Muscle of back (tissue), 13 donors: ENCODE results near the gene NTHL1. TPM values are rescaled to one million over a fixed set of nuclear protein-coding genes. Genes with fewer than 3 reads are reported as not detected.
A peak's percentile ranks its signal among the peaks of the same experiment; 100 is the strongest.

Experiments
- DNase-seq, 3 donors: peaks; one replicate each; pipeline versions ENCODE4 v3.0.0 to v3.0.0-alpha.2; 2013
- long read RNA-seq, 9 donors: transcript quantifications; one replicate each; lab custom pipeline, GENCODE V29; 2026
- polyA plus RNA-seq, 10 donors: library from polyadenylated mRNA; unstranded; fragments of 120-200 nt; gene quantifications; one replicate each; pipeline ENCODE4 v1.2.1, GENCODE V29; 2013; ENCODE audit not compliant: insufficient read length in 10 of 10

The NTHL1 gene
- 10 to 100 TPM in 5 of 10 donors, 1 to 10 TPM in 5; 7.4 to 16.9 (median 10.3) TPM for polyA plus RNA-seq
- long read RNA-seq, donor 1, transcript NTHL1-201 (6 exons, 1,067 nt): major isoform, 8 of 35 reads
- long read RNA-seq, donor 1, partial matches to known transcripts: 24 of 35 reads
- long read RNA-seq, donor 1, other reads (novel, unspliced or antisense): 0 of 35 reads
- long read RNA-seq, donor 2, transcript NTHL1-201 (6 exons, 1,067 nt): major isoform, 6 of 8 reads
- long read RNA-seq, donor 2, partial matches to known transcripts: 0 of 8 reads
- long read RNA-seq, donor 2, other reads (novel, unspliced or antisense): 0 of 8 reads
- long read RNA-seq, donor 3: 0 reads
- long read RNA-seq, donor 4, partial matches to known transcripts: 0 of 4 reads
- long read RNA-seq, donor 4, other reads (novel, unspliced or antisense): 0 of 4 reads
- long read RNA-seq, donor 5, transcript NTHL1-201 (6 exons, 1,067 nt): major isoform, 5 of 9 reads
- long read RNA-seq, donor 5, partial matches to known transcripts: 0 of 9 reads
- long read RNA-seq, donor 5, other reads (novel, unspliced or antisense): 0 of 9 reads
- long read RNA-seq, donor 6, partial matches to known transcripts: 18 of 23 reads
- long read RNA-seq, donor 6, other reads (novel, unspliced or antisense): 0 of 23 reads
- long read RNA-seq, donor 7, partial matches to known transcripts: 0 of 4 reads
- long read RNA-seq, donor 7, other reads (novel, unspliced or antisense): 0 of 4 reads
- long read RNA-seq, donor 8, partial matches to known transcripts: 0 of 3 reads
- long read RNA-seq, donor 8, other reads (novel, unspliced or antisense): 0 of 3 reads
- long read RNA-seq, donor 9, partial matches to known transcripts: 0 of 2 reads
- long read RNA-seq, donor 9, other reads (novel, unspliced or antisense): 0 of 2 reads

GRCh38 chr16:2047330-2048115 lies at the start of gene NTHL1, which contains the start of gene TSC2:
TSS of gene NTHL1 (minus strand) at chr16:2047834. CDS start at chr16:2047823, 11 bp downstream.
TSS of gene TSC2 (plus strand) at chr16:2047985. CDS start at chr16:2048616, 631 bp downstream.
- DNase-seq: peak; percentile 94 to 99 (median 97)

DNA sequence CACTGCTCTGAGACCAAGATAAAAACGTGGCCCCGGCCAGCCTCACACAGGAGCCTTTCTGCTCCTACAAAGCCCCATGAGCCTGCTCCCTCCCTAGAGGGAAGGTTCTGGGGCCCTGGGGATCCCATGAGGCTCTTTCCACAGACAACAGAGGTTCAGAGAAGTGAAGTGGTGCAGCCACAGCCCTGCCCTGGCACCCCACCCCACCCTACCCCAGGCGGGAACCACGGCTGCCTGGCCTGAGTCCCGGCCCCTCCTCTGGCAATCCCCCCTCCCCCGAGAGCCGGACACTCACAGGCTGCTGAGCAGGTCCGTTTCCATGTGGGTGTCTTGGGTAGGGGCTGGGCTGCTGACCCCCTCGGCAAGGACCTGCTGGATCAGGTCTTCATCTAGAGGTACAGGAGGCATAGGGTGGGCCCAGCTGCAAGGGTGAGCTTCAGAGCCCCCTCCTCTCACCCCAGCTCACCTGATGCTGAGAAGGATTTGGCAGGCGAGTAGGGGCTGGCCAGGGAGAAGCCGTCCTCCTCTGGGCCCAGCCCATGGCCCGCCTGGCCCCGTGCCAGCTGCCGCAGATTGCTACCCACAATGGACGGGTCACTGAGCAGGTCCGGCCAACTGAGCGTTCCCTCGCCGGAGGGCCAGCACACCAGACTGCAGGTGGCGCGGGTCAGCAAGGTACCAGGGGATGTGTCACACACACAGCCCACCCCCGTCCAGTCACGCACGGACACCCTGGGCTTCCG lies 49.4 kb upstream of the NTHL1 start:
- DNase-seq: no peak

DNA sequence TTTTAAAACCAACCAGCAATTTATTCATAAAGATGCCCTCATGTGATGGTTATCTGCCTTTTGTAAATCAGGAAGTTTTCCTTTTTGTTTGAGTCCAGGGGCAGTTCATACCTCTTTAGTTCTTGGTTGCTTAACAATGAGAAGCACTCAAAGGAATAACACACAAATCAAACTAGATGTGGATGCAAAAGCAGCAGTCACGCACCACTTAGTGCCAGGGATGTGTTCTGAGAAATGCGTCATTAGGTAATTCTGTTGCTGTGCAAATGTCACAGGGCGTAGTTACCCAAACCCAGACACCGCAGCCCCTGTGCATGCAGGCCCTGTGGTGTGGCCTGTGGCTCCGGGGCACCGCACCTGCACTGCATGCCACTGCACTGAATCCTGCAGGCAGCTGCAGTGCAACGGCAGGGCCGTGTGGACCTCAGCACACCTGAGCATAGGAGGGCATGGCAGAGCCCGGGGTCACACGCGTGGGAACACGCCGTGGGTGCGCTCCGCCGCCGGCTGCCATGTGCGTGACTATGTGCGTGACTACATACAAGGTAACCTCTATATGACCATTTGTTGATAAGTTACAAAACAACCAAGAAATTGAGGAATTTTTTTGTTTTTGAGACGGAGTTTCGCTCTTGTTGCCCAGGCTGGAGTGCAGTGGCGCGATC lies 48.4 kb upstream of the NTHL1 start:
- no peak for DNase-seq

DNA sequence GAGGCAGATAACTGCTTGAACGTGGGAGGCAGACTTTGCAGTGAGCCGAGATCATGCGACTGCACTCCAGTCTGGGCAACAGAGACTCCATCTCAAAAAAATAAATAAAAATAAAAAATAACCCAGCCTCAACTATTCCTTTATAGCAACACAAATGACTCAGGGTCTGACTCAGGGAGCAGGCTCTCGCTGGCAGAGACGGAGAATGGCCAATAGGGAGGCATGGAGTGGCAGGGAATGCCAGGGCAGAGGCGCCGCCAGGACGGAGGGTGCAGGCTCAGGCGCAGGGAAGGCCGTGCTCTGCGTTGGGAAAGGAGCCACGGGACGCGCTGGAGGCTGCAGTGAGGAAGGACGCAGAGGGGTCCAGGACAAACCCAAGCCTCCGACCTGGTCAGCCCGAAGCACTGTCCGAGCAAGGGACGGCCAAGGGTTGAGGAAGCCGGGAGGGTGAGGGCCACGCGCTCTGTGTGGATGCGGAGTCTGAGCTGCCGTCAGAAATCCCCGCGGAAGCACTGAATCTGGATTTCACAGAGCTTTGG lies 47.8 kb upstream of the NTHL1 start:
- no peak for DNase-seq

- DNase-seq: no peak
These were observed 46.2 kb upstream of the NTHL1 start for GRCh38 chr16:2093793-2094192.

- DNase-seq: no peak
These were observed 45.2 kb upstream of the NTHL1 start for GRCh38 chr16:2092866-2093265.

- no peak for DNase-seq
These were observed 44.6 kb upstream of the NTHL1 start for GRCh38 chr16:2092256-2092620.

DNA sequence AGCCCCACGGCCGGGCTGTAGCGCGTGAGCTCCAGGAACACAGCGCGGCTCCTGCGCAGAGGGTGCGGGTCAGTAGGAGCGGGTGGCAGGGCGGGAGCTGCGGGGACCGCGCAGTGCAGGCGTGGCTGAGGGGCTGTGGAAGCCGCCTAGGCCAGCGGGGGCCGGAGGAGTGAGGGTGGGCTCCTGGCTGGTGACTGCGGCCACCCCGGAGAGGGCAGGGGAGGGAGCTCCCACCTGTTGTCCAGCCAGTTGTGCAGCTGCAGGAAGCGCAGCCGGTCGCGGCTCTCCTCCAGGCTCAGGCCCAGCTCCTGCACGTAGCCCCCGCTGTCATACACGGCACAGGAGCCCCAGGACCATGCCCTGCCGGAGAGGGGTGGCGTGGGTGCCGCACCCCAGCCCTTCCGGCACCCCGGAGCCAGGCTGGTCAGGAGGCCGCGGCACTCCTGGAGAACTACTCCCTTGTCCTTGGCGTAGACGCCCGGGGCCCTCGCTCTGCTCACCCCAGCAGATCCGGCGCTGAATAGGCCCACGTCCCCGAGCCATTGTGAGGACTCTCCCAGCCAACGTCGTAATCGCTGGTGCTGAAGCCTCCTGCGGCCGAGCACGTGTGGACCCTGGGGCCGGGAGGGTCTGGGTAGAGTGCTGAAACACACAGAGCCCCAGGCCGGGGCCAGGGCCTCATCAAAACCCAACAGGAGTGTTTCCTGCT lies 44.1 kb upstream of the NTHL1 start:
- DNase-seq: peak in 2 of 3 donors; percentile 38 to 83

DNA sequence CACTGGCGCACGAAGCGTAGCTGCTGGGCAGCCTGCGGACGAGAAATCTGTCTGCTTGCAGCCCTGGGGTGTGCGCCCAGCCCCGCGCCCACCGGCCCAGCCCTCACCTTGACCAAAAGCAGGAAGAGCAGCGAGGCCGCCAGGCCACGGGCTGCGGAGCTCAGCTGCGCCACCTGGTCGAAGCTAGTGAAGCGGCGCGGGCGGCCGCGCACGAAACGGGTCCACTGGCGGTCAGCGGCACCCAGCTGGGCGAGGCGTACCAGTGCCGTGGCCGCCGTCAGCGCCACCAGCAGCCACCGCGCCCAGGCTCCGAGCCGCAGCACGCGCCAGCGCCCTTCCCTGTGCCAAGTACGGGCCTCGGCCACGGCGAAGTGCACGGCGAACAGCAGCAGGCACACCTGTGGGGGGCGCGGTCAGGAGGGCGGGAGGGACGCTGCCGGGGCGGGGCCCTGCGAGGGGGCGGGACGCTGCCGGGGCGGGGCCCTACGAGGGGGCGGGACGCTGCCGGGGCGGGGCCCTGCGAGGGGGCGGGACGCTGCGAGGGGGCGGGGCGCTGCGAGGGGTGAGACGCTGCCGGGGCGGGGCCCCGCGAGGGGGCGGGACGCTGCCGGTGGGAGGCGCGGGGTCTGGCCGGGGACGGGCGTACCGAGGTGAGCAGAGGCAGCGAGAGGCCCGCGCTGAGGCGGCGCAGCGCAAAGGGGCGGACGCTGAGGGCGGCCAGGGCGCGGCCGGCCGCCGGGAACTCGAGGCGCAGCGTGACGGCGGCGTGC lies 43.3 kb upstream of the NTHL1 start:
- peak; percentile 62 to 73 (median 67) for DNase-seq

DNA sequence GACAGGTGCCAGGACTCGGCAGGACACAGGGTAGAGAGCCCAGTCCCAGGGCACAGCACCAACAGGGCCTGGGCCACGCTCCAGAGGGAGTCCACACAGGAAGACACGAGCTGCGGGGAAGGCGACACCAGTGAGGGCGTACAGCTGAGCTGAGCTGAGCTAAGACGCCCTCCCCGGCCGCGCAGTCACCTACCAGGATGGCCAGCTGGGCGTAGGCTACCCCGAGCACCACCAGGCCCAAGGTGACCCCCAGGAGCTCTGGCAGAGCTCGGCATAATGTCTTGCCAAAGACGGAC lies 42.8 kb upstream of the NTHL1 start:
- no peak for DNase-seq

GRCh38 chr16:2089706-2090480 lies 42.3 kb upstream of the NTHL1 start:
- DNase-seq: peak in 1 of 3 donors; percentile 70

DNA sequence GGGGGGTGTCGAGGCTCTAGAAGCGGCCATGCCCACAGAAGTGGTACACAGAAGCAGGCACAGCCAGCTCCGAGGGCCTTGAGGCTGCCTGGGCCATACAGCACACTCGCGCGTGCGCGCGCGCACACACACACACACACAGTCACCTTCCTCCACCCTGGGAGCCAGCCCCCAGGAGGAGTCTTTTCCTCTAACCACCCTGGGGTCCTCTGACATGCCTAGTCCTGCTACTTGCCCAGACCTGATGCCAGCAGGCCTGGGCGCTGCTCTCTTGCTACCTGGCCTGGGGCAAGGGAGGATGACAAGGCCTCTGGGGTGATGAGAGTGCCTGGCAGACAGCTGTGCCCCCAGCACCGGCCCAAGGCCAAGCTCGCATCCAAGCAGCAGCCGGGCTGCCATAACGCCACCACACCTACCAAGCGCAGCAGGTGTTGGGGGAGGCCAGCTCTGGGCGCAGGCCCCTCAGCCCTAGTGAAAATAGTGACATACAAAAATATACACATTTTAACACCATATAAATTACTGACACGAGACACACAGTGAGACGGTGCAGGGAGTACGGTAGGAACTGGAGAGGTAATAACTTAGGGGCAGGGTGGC lies 41.2 kb upstream of the NTHL1 start:
- DNase-seq: peak in 1 of 3 donors; percentile 40

DNA sequence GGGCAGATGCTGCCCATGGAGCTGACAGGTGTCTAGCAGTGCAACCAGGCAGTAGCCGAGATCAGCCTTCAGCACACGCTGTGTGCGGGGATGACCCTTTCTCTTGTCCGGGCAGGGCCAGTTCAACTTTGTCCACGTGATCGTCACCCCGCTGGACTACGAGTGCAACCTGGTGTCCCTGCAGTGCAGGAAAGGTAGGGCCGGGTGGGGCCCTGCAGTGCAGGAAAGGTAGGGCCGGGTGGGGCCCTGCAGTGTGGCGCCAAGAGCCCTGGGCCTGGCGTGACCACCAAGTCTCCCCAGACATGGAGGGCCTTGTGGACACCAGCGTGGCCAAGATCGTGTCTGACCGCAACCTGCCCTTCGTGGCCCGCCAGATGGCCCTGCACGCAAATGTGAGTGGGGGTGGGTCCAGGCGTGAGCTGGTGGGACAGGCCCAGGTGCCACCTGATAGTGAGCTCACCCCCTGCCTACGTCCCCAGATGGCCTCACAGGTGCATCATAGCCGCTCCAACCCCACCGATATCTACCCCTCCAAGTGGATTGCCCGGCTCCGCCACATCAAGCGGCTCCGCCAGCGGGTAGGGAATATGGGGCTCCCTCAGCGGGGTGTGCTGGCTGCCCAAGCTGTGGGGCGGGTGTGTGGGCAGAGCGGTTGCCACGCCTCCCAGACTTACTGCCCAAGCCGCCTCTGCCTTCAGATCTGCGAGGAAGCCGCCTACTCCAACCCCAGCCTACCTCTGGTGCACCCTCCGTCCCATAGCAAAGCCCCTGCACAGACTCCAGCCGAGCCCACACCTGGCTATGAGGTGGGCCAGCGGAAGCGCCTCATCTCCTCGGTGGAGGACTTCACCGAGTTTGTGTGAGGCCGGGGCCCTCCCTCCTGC lies 40.4 kb upstream of the NTHL1 start:
- DNase-seq: no peak

GRCh38 chr16:2086812-2087747 lies 39.4 kb upstream of the NTHL1 start:
- DNase-seq: no peak

DNA sequence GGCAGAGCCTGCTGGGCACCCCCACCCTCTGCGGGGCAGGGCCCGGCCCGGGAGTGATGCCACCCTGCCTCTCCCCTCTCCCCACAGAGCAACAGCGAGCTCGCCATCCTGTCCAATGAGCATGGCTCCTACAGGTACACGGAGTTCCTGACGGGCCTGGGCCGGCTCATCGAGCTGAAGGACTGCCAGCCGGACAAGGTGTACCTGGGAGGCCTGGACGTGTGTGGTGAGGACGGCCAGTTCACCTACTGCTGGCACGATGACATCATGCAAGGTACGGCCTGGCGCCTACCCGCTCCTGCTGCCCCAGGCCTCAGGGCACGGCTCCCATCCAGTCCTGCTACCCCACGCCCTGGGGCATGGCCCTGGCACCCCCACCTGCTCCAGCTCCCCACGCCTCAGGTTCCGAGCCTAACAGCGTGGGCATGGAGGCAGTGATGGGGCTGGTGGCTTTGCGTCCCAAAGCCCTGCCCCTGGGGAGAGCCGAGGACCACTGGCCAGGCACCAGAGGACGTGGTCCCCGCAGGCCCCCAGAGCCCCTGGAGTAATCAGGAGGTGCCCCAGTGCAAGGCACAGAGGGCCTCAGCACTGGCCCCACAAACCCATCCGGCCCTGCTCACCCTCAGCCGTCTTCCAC lies 38.6 kb upstream of the NTHL1 start:
- DNase-seq: no peak
